Measurements from ENCODE around the gene EBF4.

DNA sequence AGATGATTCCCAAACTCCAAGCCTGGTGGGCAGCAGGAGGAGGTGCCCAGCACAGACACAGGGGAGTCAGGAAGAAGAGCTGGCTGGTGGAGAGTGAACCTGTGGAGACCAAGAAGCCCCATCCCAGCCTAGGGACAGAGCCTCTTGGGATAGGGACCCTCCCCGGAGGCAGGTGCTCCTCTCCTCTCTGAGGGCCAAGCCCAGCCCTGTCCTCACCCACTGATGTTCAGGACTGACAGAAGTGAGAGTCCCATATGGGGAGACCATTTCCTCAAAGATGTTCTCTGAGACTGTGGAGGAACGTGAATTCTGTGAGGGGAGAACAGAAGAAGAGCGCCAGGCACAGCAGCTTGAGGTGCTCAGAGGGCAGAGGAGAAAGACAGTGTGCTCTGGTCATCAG, 2.4 kb upstream of the EBF4 start:
- TF ChIP-seq MAX (IDR thresholded peaks at IDR 0.05) (no peak), ZNF274 (IDR thresholded peaks at IDR 0.05; ENCODE audit: borderline replicate concordance, extremely low read depth, low read length) (no peak), CEBPB (IDR thresholded peaks at IDR 0.05; ENCODE audit: low read depth, low read length) (no peak), JUN (IDR thresholded peaks at IDR 0.05; ENCODE audit: low read depth, low read length) (no peak), PHF8 (conservative IDR thresholded peaks at IDR 0.05; ENCODE audit: low read depth, low read length) (no peak)
- TF ChIP-seq, protein P1, sequence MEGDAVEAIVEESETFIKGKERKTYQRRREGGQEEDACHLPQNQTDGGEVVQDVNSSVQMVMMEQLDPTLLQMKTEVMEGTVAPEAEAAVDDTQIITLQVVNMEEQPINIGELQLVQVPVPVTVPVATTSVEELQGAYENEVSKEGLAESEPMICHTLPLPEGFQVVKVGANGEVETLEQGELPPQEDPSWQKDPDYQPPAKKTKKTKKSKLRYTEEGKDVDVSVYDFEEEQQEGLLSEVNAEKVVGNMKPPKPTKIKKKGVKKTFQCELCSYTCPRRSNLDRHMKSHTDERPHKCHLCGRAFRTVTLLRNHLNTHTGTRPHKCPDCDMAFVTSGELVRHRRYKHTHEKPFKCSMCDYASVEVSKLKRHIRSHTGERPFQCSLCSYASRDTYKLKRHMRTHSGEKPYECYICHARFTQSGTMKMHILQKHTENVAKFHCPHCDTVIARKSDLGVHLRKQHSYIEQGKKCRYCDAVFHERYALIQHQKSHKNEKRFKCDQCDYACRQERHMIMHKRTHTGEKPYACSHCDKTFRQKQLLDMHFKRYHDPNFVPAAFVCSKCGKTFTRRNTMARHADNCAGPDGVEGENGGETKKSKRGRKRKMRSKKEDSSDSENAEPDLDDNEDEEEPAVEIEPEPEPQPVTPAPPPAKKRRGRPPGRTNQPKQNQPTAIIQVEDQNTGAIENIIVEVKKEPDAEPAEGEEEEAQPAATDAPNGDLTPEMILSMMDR (IDR thresholded peaks at IDR 0.05; ENCODE audit: control extremely low read depth in 1 of 3, insufficient read depth in 1 of 3, low read depth in 1 of 3, low read length in 3 of 3), result no peak

Measured in H1 (cell line).